Panc1 (cell line): Measurements from ENCODE around the gene ZBTB34. TPM values are rescaled to one million over a fixed set of nuclear protein-coding genes. Genes with fewer than 3 reads are reported as not detected.

Source experiments
- ATAC-seq: fragments of 200-7000 bp; cut with Tn5 transposase; 2 replicates; pipeline ENCODE4 v1.9.1; 2020; ENCODE audit warnings: mild to moderate bottlenecking, moderate library complexity
- BruUV-seq: library from RNA; stranded (reverse); fragments of 400-500 nt; replicated peaks from 2 replicates; lab custom pipeline; 2021; lab: Mats Ljungman, UMichigan
- CTCF ChIA-PET: fragments of 300-600 bp; sonication (Branson Sonifier 250); formaldehyde crosslinking; loops from one replicate; lab custom pipeline; 2022; ENCODE audit warnings: antibody characterized with exemption; lab: Charles Lee
- POLR2A ChIA-PET: fragments of 300-600 bp; sonication (Branson Sonifier 250); formaldehyde crosslinking; loops from one replicate; lab custom pipeline; 2022; ENCODE audit warnings: antibody characterized with exemption; lab: Charles Lee
- DNase-seq: peaks from one replicate; pipeline ENCODE4 v3.0.0-alpha.2; 2010; ENCODE audit warnings: low read depth, low spot score
- H3K27ac ChIP-seq: 2 replicates; pipeline ENCODE4 v1.5.1; 2011; ENCODE audit warnings: mild to moderate bottlenecking, low read length, inconsistent platforms
- H3K27me3 ChIP-seq: fragments of 200-500 bp; sonication (Bioruptor generic); 2 replicates; pipeline ENCODE4 v1.6.0; 2014; ENCODE audit warnings: low read length, inconsistent platforms; ENCODE audit not compliant: control insufficient read depth, insufficient read depth
- H3K36me3 ChIP-seq: fragments of 200-500 bp; sonication (Bioruptor generic); 2 replicates; pipeline ENCODE4 v1.5.1; 2014; ENCODE audit warnings: inconsistent platforms, mild to moderate bottlenecking, low read length, moderate library complexity; ENCODE audit not compliant: control insufficient read depth, insufficient read depth
- H3K4me1 ChIP-seq: 2 replicates; pipeline ENCODE4 v1.5.1; 2011; ENCODE audit warnings: inconsistent platforms, mild to moderate bottlenecking, low read length, moderate library complexity; ENCODE audit not compliant: control insufficient read depth, insufficient read depth
- H3K4me3 ChIP-seq, 2 experiments: 2 replicates each; pipeline ENCODE4 v1.5.1; 2011 to 2012; ENCODE audit warnings: low read depth in 2 of 2, low read length in 2 of 2, mild to moderate bottlenecking in 2 of 2, inconsistent platforms in 1 of 2, moderate library complexity in 1 of 2
- H3K9me3 ChIP-seq: fragments of 200-500 bp; sonication (Bioruptor generic); 2 replicates; pipeline ENCODE4 v1.5.1; 2014; ENCODE audit warnings: low read depth, mild to moderate bottlenecking, inconsistent platforms, low read length, moderate library complexity; ENCODE audit not compliant: control insufficient read depth, insufficient read depth
- CTCF ChIP-seq: fragments of 450-650 bp; IDR thresholded peaks from 2 replicates; pipeline ENCODE4 v1.5.1; 2017; ENCODE audit warnings: mild to moderate bottlenecking
- POLR2AphosphoS5 ChIP-seq: IDR thresholded peaks from 2 replicates; pipeline ENCODE4 v1.6.1; 2012; ENCODE audit warnings: mild to moderate bottlenecking, low read depth, low read length, moderate library complexity
- REST ChIP-seq, 2 experiments: IDR thresholded peaks; 2 replicates each; pipeline ENCODE4 v1.6.1; 2011 to 2012; ENCODE audit warnings: low read depth in 2 of 2, control low read depth in 1 of 2, low read length in 1 of 2, mild to moderate bottlenecking in 1 of 2, moderate library complexity in 1 of 2; ENCODE audit not compliant: insufficient read depth in 1 of 2
- SIN3A ChIP-seq: IDR thresholded peaks from 2 replicates; pipeline ENCODE4 v1.6.1; 2012; ENCODE audit warnings: low read depth, mild to moderate bottlenecking, low read length, moderate library complexity, borderline replicate concordance; ENCODE audit not compliant: insufficient read depth
- TCF7L2 ChIP-seq: IDR thresholded peaks from 2 replicates; pipeline ENCODE4 v1.6.1; 2011; ENCODE audit warnings: mild to moderate bottlenecking, low read depth, low read length, inconsistent platforms
- in situ Hi-C: cut with HindIII; loops from 2 replicates; pipeline ENCODE4 v1.10.0; 2016; ENCODE audit warnings: low sequenced_read_pairs, low pct_unique_long_range_greater_than_20kb
- intact Hi-C: fragments of 100-400 bp; cut with micrococcal nuclease; formaldehyde crosslinking; loops from one replicate; pipeline ENCODE4 v1.10.0; 2022; ENCODE audit not compliant: unreplicated experiment
- total RNA-seq: library from RNA; stranded (reverse); gene quantifications from one replicate; pipeline ENCODE4 v1.2.1, GENCODE V29; 2021; ENCODE audit not compliant: unreplicated experiment

Gene ZBTB34
- total RNA-seq, 1 experiment from 2014 or later: 5.5 TPM

DNA sequence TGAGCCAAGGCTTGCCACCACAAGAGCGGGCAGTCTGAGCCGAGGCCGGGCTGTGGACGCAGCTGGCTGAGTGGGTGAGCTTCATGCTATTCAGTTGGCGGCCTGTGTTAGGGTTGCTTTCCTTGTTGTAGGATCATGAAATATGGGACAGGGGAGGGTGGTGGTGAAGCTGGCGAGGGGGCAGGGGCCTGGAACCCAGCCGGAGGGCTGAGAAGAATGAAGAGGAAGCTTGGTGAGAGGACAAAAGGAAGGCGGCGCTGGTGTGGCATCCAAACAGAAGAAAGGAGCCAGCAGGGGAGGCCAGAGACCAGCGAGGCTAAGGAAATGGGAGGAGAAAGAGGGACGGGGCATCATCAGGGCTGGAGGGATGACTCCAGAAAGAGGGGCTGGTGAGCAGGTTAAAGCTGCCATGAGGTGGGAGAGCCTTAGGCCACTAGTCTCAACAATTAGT, 72.5 kb downstream of the ZBTB34 start:
- DNase-seq (no peak), ATAC-seq (no peak)
- ChIA-PET POLR2A (no interaction called here), CTCF (no interaction called here)
- Histone ChIP-seq H3K36me3 (no peaks in the 10 kb centered on the region), H3K4me3 (no peak overlapping the region), H3K27me3 (no peaks in the 10 kb centered on the region), H3K9me3 (no peaks in the 10 kb centered on the region), H3K27ac (no peak overlapping the region), H3K4me1 (no peaks in the 10 kb centered on the region)
- intact Hi-C loops: no loop called here
- in situ Hi-C loops: no loop called here
- TF ChIP-seq REST (IDR thresholded peaks at IDR 0.05; ENCODE audit: insufficient read depth in 1 of 2, low read depth in 2 of 2, low read length in 1 of 2) (no peak), SIN3A (no peak), TCF7L2 (no peak), CTCF (no peak), POLR2AphosphoS5 (no peak)
- no TSS peak for BruUV-seq

DNA sequence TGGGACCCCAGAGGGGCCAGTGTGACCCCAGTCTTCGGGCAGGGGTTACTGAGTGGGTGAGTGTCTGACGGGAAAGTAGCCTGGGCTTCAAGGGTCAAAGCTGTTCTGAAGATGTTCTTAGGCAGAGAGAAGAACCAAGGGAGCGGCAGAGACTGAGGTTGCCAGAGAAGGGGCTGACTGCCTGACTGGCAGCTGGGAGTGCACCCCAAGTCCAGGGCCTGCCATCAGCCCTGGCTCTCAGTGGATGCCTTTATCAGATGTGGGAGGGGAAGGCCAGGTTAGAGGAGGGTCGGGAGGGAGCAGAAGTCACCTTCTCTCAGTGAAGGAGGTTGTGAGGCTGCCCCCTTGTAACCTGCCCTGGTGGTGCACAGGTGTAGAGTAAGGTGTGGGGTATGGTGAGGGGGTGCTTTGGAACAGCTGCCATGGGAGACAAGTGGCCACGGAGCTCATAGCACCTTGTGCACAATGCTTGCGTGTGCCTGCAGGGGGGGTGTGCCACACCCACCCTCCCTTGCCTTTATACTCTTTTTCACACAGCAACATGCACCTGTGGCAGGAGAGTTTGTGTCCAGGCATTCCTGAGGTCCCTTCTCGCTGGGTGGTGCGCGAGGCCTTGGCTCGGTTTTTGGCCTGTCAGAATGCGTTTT, 73.0 kb downstream of the ZBTB34 start:
- in situ Hi-C loops: no loop called here
- BruUV-seq: no TSS peak
- POLR2A ChIA-PET: no interaction called here

More for the DNA sequence above, 73.0 kb downstream of the ZBTB34 start:
- Histone ChIP-seq H3K4me1 (no peaks in the 10 kb centered on the region), H3K27me3 (no peaks in the 10 kb centered on the region), H3K9me3 (no peaks in the 10 kb centered on the region), H3K4me3 (no peak overlapping the region), H3K36me3 (no peaks in the 10 kb centered on the region), H3K27ac (no peak overlapping the region)
- intact Hi-C loops: no loop called here
- DNase-seq (no peak), ATAC-seq (no peak)
- CTCF ChIA-PET: no interaction called here
- TF ChIP-seq TCF7L2 (no peak), SIN3A (no peak), CTCF (no peak), POLR2AphosphoS5 (no peak), REST (IDR thresholded peaks at IDR 0.05; ENCODE audit: insufficient read depth in 1 of 2, low read depth in 2 of 2, low read length in 1 of 2) (no peak)
